SK-N-SH (cell line): ENCODE results near the gene CTSL. TPM values are rescaled to one million over a fixed set of nuclear protein-coding genes. Genes with fewer than 3 reads are reported as not detected.
A peak's percentile ranks its signal among the peaks of the same experiment; 100 is the strongest.

Source experiments
- CTCF ChIA-PET: fragments of 300-600, 350-600 bp; formaldehyde crosslinking; extraction: SDS; loops from one replicate; lab custom pipeline; 2021; lab: Yijun Ruan, JAX
- POLR2A ChIA-PET: fragments of 350-600 bp; sonication (Branson Sonifier 250); formaldehyde crosslinking; extraction: SDS; loops from one replicate; lab custom pipeline; 2020; ENCODE audit warnings: antibody characterized with exemption, inconsistent platforms; lab: Yijun Ruan, JAX
- DNase-seq: peaks from one replicate; pipeline ENCODE4 v3.0.0; 2012
- H2AFZ ChIP-seq: fragments of 200-600 bp; sonication (generic); 2 replicates; pipeline ENCODE4 v1.8.1; 2016; ENCODE audit warnings: antibody characterized with exemption, mild to moderate bottlenecking, low read depth
- H3F3A ChIP-seq: fragments of 200-600 bp; sonication (generic); replicated peaks from 2 replicates; pipeline ENCODE3; 2016; ENCODE audit warnings: antibody characterized with exemption, mild to moderate bottlenecking; ENCODE audit not compliant: insufficient read depth
- H3K27ac ChIP-seq, 2 experiments: fragments of 200-500 bp in 1 of 2; fragments of 200-600 bp in 1 of 2; sonication (Bioruptor generic) in 1 of 2; sonication (generic), shearing (Covaris generic) in 1 of 2; 2 replicates each; pipeline versions ENCODE4 v1.5.1 to v1.6.1; 2014 to 2016; ENCODE audit warnings: low read depth in 2 of 2, inconsistent platforms in 1 of 2, low read length in 1 of 2, mild to moderate bottlenecking in 1 of 2, mixed read lengths in 1 of 2
- H3K27me3 ChIP-seq: fragments of 200-600 bp; sonication (generic), shearing (Covaris generic); 2 replicates; pipeline ENCODE4 v1.6.1; 2016; ENCODE audit warnings: mixed run types; ENCODE audit not compliant: insufficient read depth
- H3K36me3 ChIP-seq, 2 experiments: fragments of 200-500 bp in 1 of 2; fragments of 200-600 bp in 1 of 2; sonication (Bioruptor generic) in 1 of 2; sonication (generic) in 1 of 2; replicated peaks in 1 of 2; 2 replicates each; pipeline versions ENCODE3 to v1.5.1; 2014 to 2016; ENCODE audit warnings: low read length in 1 of 2, mild to moderate bottlenecking in 1 of 2; ENCODE audit not compliant: insufficient read depth in 2 of 2, control insufficient read depth in 1 of 2
- H3K4me1 ChIP-seq, 2 experiments: fragments of 200-500 bp in 1 of 2; fragments of 200-600 bp in 1 of 2; sonication (Bioruptor generic) in 1 of 2; sonication (generic), shearing (Covaris generic) in 1 of 2; 2 replicates each; pipeline versions ENCODE4 v1.5.1 to v1.6.1; 2014 to 2016; ENCODE audit warnings: low read depth in 1 of 2, low read length in 1 of 2, mixed run types in 1 of 2; ENCODE audit not compliant: insufficient read depth in 2 of 2, control insufficient read depth in 1 of 2
- H3K4me2 ChIP-seq: fragments of 200-600 bp; sonication (generic), shearing (Covaris generic); 2 replicates; pipeline ENCODE4 v1.6.1; 2017; ENCODE audit warnings: mixed run types
- H3K4me3 ChIP-seq, 2 experiments: fragments of 200-500 bp in 1 of 2; fragments of 200-600 bp in 1 of 2; sonication (Bioruptor generic) in 1 of 2; sonication (generic), shearing (Covaris generic) in 1 of 2; 2 replicates each; pipeline versions ENCODE4 v1.5.1 to v1.8.1; 2014 to 2016; ENCODE audit warnings: low read depth in 2 of 2, inconsistent platforms in 1 of 2, low read length in 1 of 2, mild to moderate bottlenecking in 1 of 2, mixed read lengths in 1 of 2, moderate library complexity in 1 of 2
- H3K79me2 ChIP-seq: fragments of 200-600 bp; sonication (generic); 2 replicates; pipeline ENCODE4 v1.8.1; 2017; ENCODE audit warnings: mild to moderate bottlenecking; ENCODE audit not compliant: insufficient read depth
- H3K9ac ChIP-seq: fragments of 200-600 bp; sonication (generic); 2 replicates; pipeline ENCODE4 v1.6.1; 2017; ENCODE audit warnings: mixed run types
- H3K9me2 ChIP-seq: fragments of 200-600 bp; sonication (generic); 2 replicates; pipeline ENCODE4 v1.6.1; 2017; ENCODE audit warnings: mixed run types
- H3K9me3 ChIP-seq: fragments of 200-600 bp; sonication (generic); 2 replicates; pipeline ENCODE4 v1.6.1; 2017; ENCODE audit warnings: mixed run types, mild to moderate bottlenecking, moderate library complexity
- H4K20me1 ChIP-seq: fragments of 200-600 bp; sonication (generic); 2 replicates; pipeline ENCODE4 v1.6.1; 2017; ENCODE audit warnings: mild to moderate bottlenecking, mixed run types; ENCODE audit not compliant: insufficient read depth
- CHD2 ChIP-seq: fragments of 150-350 bp; IDR thresholded peaks from 2 replicates; pipeline ENCODE4 v1.6.1; 2018; ENCODE audit warnings: low read length; ENCODE audit not compliant: partially characterized antibody
- ELF1 ChIP-seq: IDR thresholded peaks from 2 replicates; pipeline ENCODE4 v1.4.0; 2012
- EP300 ChIP-seq, 2 experiments: IDR thresholded peaks; 2 replicates each; pipeline versions ENCODE4 v1.4.0 to v1.6.1; 2012; ENCODE audit warnings: borderline replicate concordance in 1 of 2, low read depth in 1 of 2, low read length in 1 of 2
- EZH2phosphoT487 ChIP-seq: fragments of 200-600 bp; sonication (generic); IDR thresholded peaks from 2 replicates; pipeline ENCODE4 v1.6.1; 2017; ENCODE audit warnings: low read depth, mixed run types, mild to moderate bottlenecking, antibody characterized with exemption, moderate library complexity, borderline replicate concordance
- FOSL2 ChIP-seq: IDR thresholded peaks from 2 replicates; pipeline ENCODE4 v1.4.0; 2012; ENCODE audit warnings: low read depth, mild to moderate bottlenecking, moderate library complexity, borderline replicate concordance
- FOXJ3 ChIP-seq: sonication (generic); formaldehyde crosslinking; IDR thresholded peaks from 2 replicates; pipeline ENCODE4 v1.5.1; 2020; ENCODE audit warnings: mild to moderate bottlenecking, missing genetic modification reagents
- FOXM1 ChIP-seq: IDR thresholded peaks from 2 replicates; pipeline ENCODE4 v1.4.0; 2012; ENCODE audit warnings: low read depth, mild to moderate bottlenecking
- GABPA ChIP-seq: IDR thresholded peaks from 2 replicates; pipeline ENCODE4 v1.4.0; 2012; ENCODE audit warnings: low read depth, mild to moderate bottlenecking
- GATA2 ChIP-seq: sonication (generic); formaldehyde crosslinking; IDR thresholded peaks from 2 replicates; pipeline ENCODE4 v1.5.0; 2020; ENCODE audit warnings: mild to moderate bottlenecking, missing genetic modification reagents
- IRF3 ChIP-seq: fragments of 150-350 bp; IDR thresholded peaks from 2 replicates; pipeline ENCODE4 v1.6.1; 2016; ENCODE audit warnings: mild to moderate bottlenecking, low read depth, low read length
- JUND ChIP-seq: IDR thresholded peaks from 2 replicates; pipeline ENCODE4 v1.4.0; 2012
- MEF2A ChIP-seq: IDR thresholded peaks from 2 replicates; pipeline ENCODE4 v1.4.0; 2012; ENCODE audit warnings: low read depth, borderline replicate concordance
- NRF1 ChIP-seq: IDR thresholded peaks from 2 replicates; pipeline ENCODE4 v1.6.1; 2012; ENCODE audit warnings: low read depth, mild to moderate bottlenecking, low read length
- POLR2AphosphoS5 ChIP-seq: IDR thresholded peaks from 2 replicates; pipeline ENCODE4 v1.6.1; 2012; ENCODE audit warnings: low read depth, low read length
- RAD21 ChIP-seq: IDR thresholded peaks from 2 replicates; pipeline ENCODE4 v1.6.1; 2012; ENCODE audit warnings: mild to moderate bottlenecking, low read length
- RCOR1 ChIP-seq: fragments of 150-350 bp; IDR thresholded peaks from 2 replicates; pipeline ENCODE4 v1.6.1; 2017; ENCODE audit warnings: antibody characterized with exemption, low read length
- RFX5 ChIP-seq: IDR thresholded peaks from 2 replicates; pipeline ENCODE4 v1.6.1; 2012; ENCODE audit warnings: mild to moderate bottlenecking, improper control_type of control experiment, low read length
- RXRA ChIP-seq: IDR thresholded peaks from 2 replicates; pipeline ENCODE4 v1.4.0; 2012; ENCODE audit warnings: low read depth, mild to moderate bottlenecking, borderline replicate concordance
- SIN3A ChIP-seq: IDR thresholded peaks from 2 replicates; pipeline ENCODE4 v1.6.1; 2012; ENCODE audit warnings: low read depth, mild to moderate bottlenecking, low read length, moderate library complexity, borderline replicate concordance
- SMC3 ChIP-seq: IDR thresholded peaks from 2 replicates; pipeline ENCODE4 v1.6.1; 2012; ENCODE audit warnings: low read depth, low read length, improper control_type of control experiment
- TAF1 ChIP-seq: IDR thresholded peaks from 2 replicates; pipeline ENCODE4 v1.6.1; 2012; ENCODE audit warnings: low read depth, mild to moderate bottlenecking, low read length, moderate library complexity, borderline replicate concordance
- TCF12 ChIP-seq: IDR thresholded peaks from 2 replicates; pipeline ENCODE4 v1.4.0; 2012
- TEAD4 ChIP-seq: IDR thresholded peaks from 2 replicates; pipeline ENCODE4 v1.4.0; 2012; ENCODE audit warnings: mild to moderate bottlenecking, borderline replicate concordance; ENCODE audit not compliant: insufficient read depth
- USF1 ChIP-seq: IDR thresholded peaks from 2 replicates; pipeline ENCODE4 v1.4.0; 2012; ENCODE audit warnings: low read depth, borderline replicate concordance
- YY1 ChIP-seq: IDR thresholded peaks from 2 replicates; pipeline ENCODE4 v1.4.0; 2012; ENCODE audit warnings: low read depth, mild to moderate bottlenecking
- WGBS: methylation state at CpG from one replicate; pipeline ENCODE4 v1.1.6; 2017; ENCODE audit warnings: low lambda C conversion rate; 5-methylcytosine and 5-hydroxymethylcytosine counted together
- polyA plus RNA-seq, 3 experiments: library from polyadenylated mRNA; depleted of rRNA; stranded (reverse); fragments of >200 nt; gene quantifications; 2 replicates each; pipeline ENCODE4 v1.2.3, GENCODE V29; 2012
- TF ChIP-seq, protein P1 (sequence below): fragments of 150-350 bp; IDR thresholded peaks from 2 replicates; pipeline ENCODE4 v1.6.1; 2017; ENCODE audit warnings: antibody characterized with exemption, low read length, low read depth, borderline replicate concordance

CTSL gene
- polyA plus RNA-seq, 1 of the 3 experiments (the other 2 are of a cell fraction): 98.3 TPM

GRCh38 chr9:87713988-87714330 lies 12.0 kb upstream of the CTSL start:
- H3K79me2 ChIP-seq: no peaks in the 10 kb centered on the region
- peak overlapping the region; percentile 86 for H2AFZ ChIP-seq
- H3K4me2 ChIP-seq: peak overlapping the region; percentile 66
- ChIA-PET POLR2A (interaction anchor here (1.5 kb wide), 1 partner anchor 12 kb away, joined by 7 read pairs; the partner anchor contains the start of gene CTSL), CTCF (interaction anchor here (0.7 to 1.3 kb wide), 4 partner anchors 17 to 175 kb away, joined by 3 to 5 read pairs (median 3); no protein-coding TSS in a partner anchor)
- H3K4me3 ChIP-seq: 0 out of 4 replicates have a peak overlapping the region, but pooled peaks of 1 of the 2 experiments have one; percentile 24
- peaks cover 4% of the 10 kb centered on the region for H3F3A ChIP-seq
- H3K27ac ChIP-seq: peak overlapping the region in 1 of 2 experiments; percentile 70; a peak in 2 of 4 replicates
- H3K36me3 ChIP-seq: no peaks in the 10 kb centered on the region
- DNase-seq: no peak
- 73% methylated on average over 5 of the region's 5 CpGs for WGBS
- peak overlapping the region; percentile 28; the same call in 1 of the 2 replicates for H3K9ac ChIP-seq
- no peaks in the 10 kb centered on the region for H3K9me3 ChIP-seq
- TF ChIP-seq TAF1 (no peak), RCOR1 (no peak), CHD2 (no peak), FOXM1 (no peak), SIN3A (no peak), JUND (no peak), ELF1 (no peak), FOSL2 (no peak), NRF1 (no peak), YY1 (no peak), RXRA (no peak), FOXJ3 (CRISPR knock-in tag) (no peak), IRF3 (no peak), EP300 (IDR thresholded peaks at IDR 0.05; ENCODE audit: borderline replicate concordance in 1 of 2, low read depth in 1 of 2, low read length in 1 of 2) (no peak), GATA2 (no peak), MEF2A (no peak), POLR2AphosphoS5 (no peak)
- no peaks in the 10 kb centered on the region for H4K20me1 ChIP-seq
- H3K27me3 ChIP-seq: no peaks in the 10 kb centered on the region
- H3K4me1 ChIP-seq: peaks cover 10 to 11% of the 10 kb centered on the region in 2 experiments; a peak in 2 of 4 replicates
- no peaks in the 10 kb centered on the region for H3K9me2 ChIP-seq

DNA sequence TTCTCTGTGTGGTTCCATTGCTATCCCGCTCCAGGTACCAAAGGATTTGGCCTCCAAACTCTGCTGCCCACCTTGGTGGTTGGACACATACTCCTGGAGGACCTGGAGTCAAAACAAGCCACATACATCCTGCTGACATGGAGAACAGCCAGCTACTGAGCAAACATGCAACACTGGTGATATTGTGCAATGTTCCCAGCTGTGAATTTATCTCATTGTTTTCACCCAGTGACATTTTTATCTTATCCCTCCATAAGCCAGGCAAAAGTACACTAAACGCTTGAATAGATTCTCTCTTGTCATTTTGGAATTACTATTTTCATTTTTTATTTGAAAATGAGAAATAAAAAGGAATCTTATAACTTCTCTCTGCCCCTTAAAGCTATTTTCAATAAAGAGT lies 11.1 kb upstream of the CTSL start:
- no peaks in the 10 kb centered on the region for H3K27me3 ChIP-seq
- no peaks in the 10 kb centered on the region for H4K20me1 ChIP-seq
- no peaks in the 10 kb centered on the region for H3K9me3 ChIP-seq
- 87% methylated on average over 2 of the region's 2 CpGs for WGBS
- peaks cover 10 to 11% of the 10 kb centered on the region in 2 experiments; a peak in 2 of 4 replicates for H3K4me1 ChIP-seq
- H3F3A ChIP-seq: peaks cover 4% of the 10 kb centered on the region
- H3K79me2 ChIP-seq: no peaks in the 10 kb centered on the region
- POLR2A ChIA-PET: interaction anchor here (1.5 kb wide), 1 partner anchor 11 kb away, joined by 7 read pairs; the partner anchor contains the start of gene CTSL
- no peak overlapping the region for H3K27ac ChIP-seq
- no peak overlapping the region for H2AFZ ChIP-seq
- DNase-seq: no peak
- no peak overlapping the region for H3K4me3 ChIP-seq
- H3K36me3 ChIP-seq: no peaks in the 10 kb centered on the region
- H3K9ac ChIP-seq: no peak overlapping the region
- no peaks in the 10 kb centered on the region for H3K9me2 ChIP-seq
- no peak overlapping the region for H3K4me2 ChIP-seq
- CTCF ChIA-PET: interaction anchor here (0.7 to 1.3 kb wide), 2 partner anchors 17 to 176 kb away, joined by 3 to 5 read pairs; no protein-coding TSS in a partner anchor
- no peak for TF ChIP-seq USF1
- TF ChIP-seq RAD21: no peak
- no peak for TF ChIP-seq SMC3
- TF ChIP-seq RFX5: no peak
- TF ChIP-seq POLR2AphosphoS5: no peak
- TF ChIP-seq, protein P1, sequence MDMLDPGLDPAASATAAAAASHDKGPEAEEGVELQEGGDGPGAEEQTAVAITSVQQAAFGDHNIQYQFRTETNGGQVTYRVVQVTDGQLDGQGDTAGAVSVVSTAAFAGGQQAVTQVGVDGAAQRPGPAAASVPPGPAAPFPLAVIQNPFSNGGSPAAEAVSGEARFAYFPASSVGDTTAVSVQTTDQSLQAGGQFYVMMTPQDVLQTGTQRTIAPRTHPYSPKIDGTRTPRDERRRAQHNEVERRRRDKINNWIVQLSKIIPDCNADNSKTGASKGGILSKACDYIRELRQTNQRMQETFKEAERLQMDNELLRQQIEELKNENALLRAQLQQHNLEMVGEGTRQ: no peak
- no peak for TF ChIP-seq GABPA
- no peak for TF ChIP-seq TEAD4
- no peak for TF ChIP-seq TCF12
- no peak for TF ChIP-seq EZH2phosphoT487
- TF ChIP-seq ELF1: no peak
- TF ChIP-seq SIN3A: no peak
- no peak for TF ChIP-seq YY1
